GM23248 (cell line): ENCODE measurements around the gene EFEMP2.

ENCODE experiments used
- EZH2 ChIP-seq: fragments of 200-600 bp; sonication (generic); IDR thresholded peaks from 2 replicates; pipeline ENCODE4 v1.6.1; 2018; ENCODE audit warnings: antibody characterized with exemption, mild to moderate bottlenecking; ENCODE audit not compliant: insufficient read depth, poor library complexity, severe bottlenecking
- EZH2phosphoT487 ChIP-seq: fragments of 200-600 bp; sonication (generic); IDR thresholded peaks from 2 replicates; pipeline ENCODE4 v1.6.1; 2018; ENCODE audit warnings: antibody characterized with exemption, moderate library complexity, mild to moderate bottlenecking, low read depth; ENCODE audit not compliant: insufficient read depth

DNA sequence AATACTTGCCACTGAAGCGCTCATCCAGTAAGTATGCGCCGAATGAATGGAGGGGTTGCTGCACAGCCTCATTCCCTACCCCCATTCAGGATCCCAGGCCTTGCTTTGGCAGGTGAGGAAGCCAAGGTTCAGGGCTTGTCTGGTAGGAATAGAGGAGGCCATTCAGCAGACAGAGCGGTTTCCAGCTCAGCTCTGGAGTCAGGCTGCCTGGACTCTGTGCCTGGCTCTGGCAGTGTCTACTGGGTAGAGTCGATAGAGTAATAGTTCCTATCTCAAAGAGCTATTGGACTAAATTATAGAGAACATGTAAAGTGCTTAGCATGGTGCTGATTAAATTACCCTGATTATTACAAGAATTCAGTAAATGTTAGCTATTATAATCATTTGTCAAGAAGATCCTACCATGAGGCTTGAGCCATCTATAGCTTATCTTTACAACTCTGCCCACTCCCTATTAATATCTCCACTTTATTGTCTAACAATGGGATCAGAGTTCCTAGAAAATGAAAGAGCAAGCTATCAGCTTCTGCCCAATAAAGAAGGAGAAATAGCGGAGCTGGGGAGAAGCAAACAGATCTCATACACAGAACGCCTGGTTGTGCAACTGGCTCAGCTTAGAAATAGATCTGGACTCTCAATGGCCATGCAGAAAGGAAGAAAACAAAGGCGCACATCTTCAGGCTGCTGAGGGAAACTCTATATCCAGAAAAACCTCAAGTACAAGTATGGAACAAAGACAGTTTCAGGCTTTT lies 45.4 kb downstream of the EFEMP2 start:
- TF ChIP-seq EZH2 (no peak), EZH2phosphoT487 (no peak)
